Amniotic epithelial cell (primary cell): ENCODE data around the gene GBP1.
"Not testable (repeated sequence)": the region's sequence is repeated elsewhere in the genome, so short reads cannot be mapped to it uniquely, and the experiment has no call there.

Experiments used
- DNase-seq: peaks from one replicate; pipeline ENCODE4 v3.0.0-alpha.2; 2010; ENCODE audit warnings: low read depth

The GBP1 gene, protein sequence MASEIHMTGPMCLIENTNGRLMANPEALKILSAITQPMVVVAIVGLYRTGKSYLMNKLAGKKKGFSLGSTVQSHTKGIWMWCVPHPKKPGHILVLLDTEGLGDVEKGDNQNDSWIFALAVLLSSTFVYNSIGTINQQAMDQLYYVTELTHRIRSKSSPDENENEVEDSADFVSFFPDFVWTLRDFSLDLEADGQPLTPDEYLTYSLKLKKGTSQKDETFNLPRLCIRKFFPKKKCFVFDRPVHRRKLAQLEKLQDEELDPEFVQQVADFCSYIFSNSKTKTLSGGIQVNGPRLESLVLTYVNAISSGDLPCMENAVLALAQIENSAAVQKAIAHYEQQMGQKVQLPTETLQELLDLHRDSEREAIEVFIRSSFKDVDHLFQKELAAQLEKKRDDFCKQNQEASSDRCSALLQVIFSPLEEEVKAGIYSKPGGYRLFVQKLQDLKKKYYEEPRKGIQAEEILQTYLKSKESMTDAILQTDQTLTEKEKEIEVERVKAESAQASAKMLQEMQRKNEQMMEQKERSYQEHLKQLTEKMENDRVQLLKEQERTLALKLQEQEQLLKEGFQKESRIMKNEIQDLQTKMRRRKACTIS

GRCh38 chr1:89065079-89065868 is at the start of gene GBP1:
GBP1 (minus strand) TSS chr1:89065208; CDS start chr1:89063234, 1,974 bp downstream.
- peak; percentile 94 for DNase-seq

DNA sequence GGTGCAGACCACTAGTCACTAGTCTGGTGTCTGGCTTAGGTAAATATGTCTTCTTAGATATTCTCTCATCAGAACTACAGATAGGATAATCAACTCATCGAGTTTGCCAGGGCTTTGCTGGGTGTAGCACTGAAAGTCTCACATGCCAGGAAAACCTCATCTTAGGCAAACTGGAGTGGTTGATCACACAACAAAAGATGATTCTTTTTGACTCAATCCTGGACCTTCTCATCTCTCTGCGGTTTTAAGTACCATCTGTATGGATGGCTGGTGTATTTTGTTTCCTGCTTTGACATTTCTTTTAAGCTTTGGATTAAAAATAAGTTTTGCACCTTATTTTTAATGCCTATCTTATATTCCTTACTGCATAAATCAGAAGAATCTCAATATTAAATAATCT is 49.7 kb upstream of the GBP1 start:
- DNase-seq, result no peak

- DNase-seq, result peak; percentile 1
These were observed 48.0 kb upstream of the GBP1 start for GRCh38 chr1:89112871-89113613.

DNA sequence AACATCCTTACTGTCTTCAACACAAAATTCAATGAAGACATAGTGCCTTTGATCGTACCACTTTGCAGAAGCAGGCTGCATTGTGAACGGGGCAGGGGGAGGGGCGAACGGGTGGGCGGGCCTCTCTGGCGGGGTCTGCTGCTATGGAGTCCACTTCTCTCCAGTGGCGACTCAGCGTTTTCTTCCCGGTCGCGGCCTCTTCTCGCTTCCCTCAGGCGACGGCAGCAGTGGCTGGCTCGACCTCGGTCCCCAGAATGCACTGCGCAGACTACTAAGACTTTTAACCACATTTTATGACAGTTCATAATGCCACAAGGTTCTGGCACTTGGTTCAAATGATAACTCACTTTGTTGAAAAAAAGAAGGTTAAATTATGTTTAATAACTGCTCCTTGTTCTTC is 39.7 kb upstream of the GBP1 start:
- no peak for DNase-seq

- peak; percentile 12 for DNase-seq
These were observed 39.1 kb upstream of the GBP1 start for GRCh38 chr1:89104147-89104546.

DNA sequence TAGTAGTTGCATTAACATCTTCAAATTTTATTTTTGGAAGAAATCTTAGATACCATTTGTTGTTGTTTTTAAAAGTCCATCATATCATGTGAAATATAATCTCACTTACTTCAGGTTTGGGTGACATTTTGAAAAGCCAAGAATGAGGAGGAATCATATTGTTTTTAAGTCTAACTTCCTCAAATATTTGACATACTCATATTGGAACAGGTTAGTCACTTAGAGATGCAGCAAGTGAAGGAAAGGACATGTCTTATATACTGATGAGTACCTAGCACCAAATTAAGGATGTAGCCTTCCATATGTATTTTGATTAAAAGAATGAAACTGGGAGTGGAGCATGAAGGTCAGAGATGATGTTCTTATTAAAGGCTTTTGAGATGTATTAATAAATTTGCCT is 37.0 kb upstream of the GBP1 start:
- DNase-seq, result no peak

- DNase-seq, result no peak
These were observed 35.4 kb upstream of the GBP1 start for GRCh38 chr1:89100412-89100811.

- no peak for DNase-seq
These were observed 33.8 kb upstream of the GBP1 start for GRCh38 chr1:89098857-89099256.

DNA sequence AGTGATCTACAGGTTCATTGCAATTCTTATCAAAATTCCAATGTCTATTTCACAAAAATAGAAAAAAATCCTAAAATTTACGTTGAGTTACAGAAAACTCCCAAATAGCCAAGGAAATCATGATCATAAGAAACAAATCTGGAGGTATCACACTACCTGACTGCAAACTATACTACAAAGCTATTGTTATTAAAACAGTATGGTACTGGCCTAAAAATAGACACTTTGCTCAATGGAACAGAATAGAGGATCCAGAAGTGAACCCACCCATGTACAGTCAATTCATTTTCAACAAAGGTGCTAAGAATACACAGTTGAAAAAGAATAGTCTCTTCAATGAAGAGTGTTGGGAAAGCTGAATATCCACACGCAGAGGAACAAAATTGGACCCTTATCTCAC is 30.7 kb upstream of the GBP1 start:
- DNase-seq, result no peak

- DNase-seq, result no peak
These were observed 25.0 kb upstream of the GBP1 start for GRCh38 chr1:89089962-89090361.

GRCh38 chr1:89088572-89088971 is 23.6 kb upstream of the GBP1 start:
- DNase-seq, result no peak

DNA sequence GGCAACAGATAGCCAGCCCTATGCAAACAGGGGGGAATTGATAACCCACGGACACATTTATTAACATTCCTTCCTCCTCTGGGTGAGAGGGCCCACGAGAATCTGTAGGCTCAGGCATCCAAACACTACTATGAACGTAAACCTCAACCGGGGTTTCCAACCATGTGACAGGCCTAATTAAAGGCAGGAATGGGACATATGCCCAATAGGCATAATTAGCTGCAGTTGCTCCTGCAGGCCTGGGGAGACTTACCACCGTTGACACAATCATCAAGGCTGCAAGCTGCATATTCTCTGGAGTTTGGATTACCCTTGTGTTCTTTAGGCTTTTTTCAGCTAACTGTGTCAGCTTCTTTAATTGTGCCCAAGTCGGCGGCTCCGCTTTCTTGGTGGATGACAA is 22.2 kb upstream of the GBP1 start:
- no peak for DNase-seq

GRCh38 chr1:89085781-89086180 is 20.8 kb upstream of the GBP1 start:
- peak; percentile 63 for DNase-seq

GRCh38 chr1:89081005-89081404 is 16.0 kb upstream of the GBP1 start:
- DNase-seq, result no peak

- DNase-seq, result not testable (repeated sequence)
These were observed 15.1 kb upstream of the GBP1 start for GRCh38 chr1:89080068-89080467.

GRCh38 chr1:89072466-89073065 is 7.6 kb upstream of the GBP1 start:
- not testable (repeated sequence) for DNase-seq

DNA sequence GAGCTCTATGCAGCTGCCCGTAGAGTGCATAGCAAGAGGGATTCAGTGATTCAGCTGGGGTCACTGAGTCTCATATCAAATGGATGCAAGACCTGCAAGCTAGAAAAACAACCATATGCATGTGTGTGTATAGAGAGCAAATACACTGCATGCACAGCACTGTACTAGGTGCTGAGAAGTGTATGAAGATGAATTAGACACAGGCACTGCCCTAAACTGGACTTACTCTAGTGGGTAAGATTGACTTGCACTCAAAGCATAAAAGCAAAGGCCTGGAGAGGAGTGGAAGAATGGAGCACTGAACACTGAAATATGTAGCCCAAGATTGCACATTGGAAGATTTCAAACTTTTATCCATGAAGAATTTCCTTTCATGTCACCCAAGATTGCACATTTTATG is 5.5 kb upstream of the GBP1 start:
- DNase-seq, result no peak

DNA sequence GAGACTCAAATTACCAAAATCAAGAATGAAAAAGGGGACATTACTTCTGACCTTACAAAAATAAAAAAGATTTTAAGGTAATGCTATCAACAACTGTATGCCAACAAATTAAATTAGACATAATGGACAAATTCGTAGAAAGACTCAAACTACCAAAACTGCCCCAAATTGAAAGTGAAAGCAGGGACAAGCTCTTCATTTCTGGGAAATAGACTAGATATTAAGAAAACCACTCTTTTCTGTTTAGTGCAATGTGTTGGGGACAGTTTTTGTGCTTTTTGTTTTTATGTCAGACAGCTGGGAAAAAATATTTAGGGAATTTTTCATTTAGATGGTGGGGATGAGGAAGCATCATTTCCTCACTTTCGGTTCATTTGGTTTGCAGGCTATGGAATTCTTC is 4.9 kb upstream of the GBP1 start:
- DNase-seq, result no peak

DNA sequence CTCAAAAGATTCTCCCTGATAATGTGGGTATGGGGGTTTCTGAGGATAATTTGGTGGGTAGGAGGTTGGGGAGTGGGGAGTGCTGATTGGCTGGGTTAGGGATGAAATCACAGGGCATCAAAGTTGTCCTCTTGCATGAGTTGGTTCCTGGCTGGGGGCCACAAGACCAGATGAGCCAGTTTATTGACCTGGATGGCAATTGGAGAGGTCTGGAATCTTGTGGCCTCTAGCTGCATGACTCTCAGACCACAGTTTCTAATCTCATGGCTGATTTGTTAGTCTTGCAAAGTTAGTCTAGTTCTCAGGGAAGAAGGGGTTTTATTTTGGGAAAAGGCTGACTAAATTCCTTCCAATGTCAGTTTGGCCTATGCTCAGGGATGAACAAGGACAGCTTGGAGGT is 3.3 kb upstream of the GBP1 start:
- peak; percentile 36 for DNase-seq

DNA sequence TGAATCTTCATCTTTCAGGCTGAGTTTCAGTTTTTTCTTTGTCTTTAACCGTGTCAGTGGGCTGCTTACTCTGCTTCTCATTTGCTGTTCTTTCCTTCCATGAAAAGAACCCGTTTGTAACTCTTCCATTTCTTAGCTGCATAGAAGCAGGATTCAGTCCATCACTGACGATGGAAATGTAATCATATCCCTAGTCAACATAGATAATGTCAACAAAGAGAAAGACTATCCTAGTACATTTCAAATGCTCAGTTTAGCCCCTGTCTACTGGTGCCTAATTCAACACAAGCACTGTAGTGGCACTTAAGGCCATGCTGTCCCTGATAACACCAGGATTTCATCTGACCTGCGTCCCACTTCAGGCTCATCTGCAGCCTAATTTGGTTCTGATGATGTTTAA is 376 bp downstream of the GBP1 start:
- peak; percentile 15 for DNase-seq

GRCh38 chr1:89063094-89063493 is 1.9 kb downstream of the GBP1 start:
- no peak for DNase-seq

GRCh38 chr1:89060091-89060490 is 4.9 kb downstream of the GBP1 start:
- DNase-seq, result peak; percentile 19
